ENCODE data around the gene NACC1. TPM values are rescaled to one million over a fixed set of nuclear protein-coding genes. Genes with fewer than 3 reads are reported as not detected.
A peak's percentile ranks its signal among the peaks of the same experiment; 100 is the strongest.

Gene NACC1
- 10 to 100 TPM in 2 of 3 donors, 1 to 10 TPM in 1; 8.5 to 20.5 (median 19.7) TPM for total RNA-seq

GRCh38 chr19:13117772-13118423, at the start of gene NACC1:
Gene NACC1 (plus strand): TSS chr19:13118264. CDS start chr19:13135208, 16,944 bp downstream.
- no peaks in the 10 kb centered on the region for H3K36me3 ChIP-seq
- no peaks in the 10 kb centered on the region for H3K9me3 ChIP-seq
- intact Hi-C loops (cut with DNase I; ENCODE audit: low total_unique reads) = no loop called here
- peak; percentile 84 to 88 for DNase-seq (ENCODE audit: low spot score in 2 of 2)
- peak within 1 kb of the TSS; percentile 59 to 77 for H3K27ac ChIP-seq
- H3K4me1 ChIP-seq = peaks cover 8 to 22% of the 10 kb centered on the region in 2 donors
- no peaks in the 10 kb centered on the region for H3K27me3 ChIP-seq
- TF ChIP-seq POLR2AphosphoS5 (IDR thresholded peaks at IDR 0.05) (peak in 2 of 3 donors; percentile 50 to 52), CTCF (IDR thresholded peaks at IDR 0.05) (no peak)
- H3K4me3 ChIP-seq = peak within 1 kb of the TSS; percentile 69 to 97 (median 72)

GRCh38 chr19:13069415-13070359, 48.4 kb upstream of the NACC1 start:
- Histone ChIP-seq H3K27me3 (no peaks in the 10 kb centered on the region), H3K4me1 (peaks cover 3 to 42% of the 10 kb centered on the region in 2 donors), H3K9me3 (no peaks in the 10 kb centered on the region), H3K27ac (peak overlapping the region; percentile 71 to 83), H3K36me3 (no peaks in the 10 kb centered on the region), H3K4me3 (peak overlapping the region in 1 of 3 donors; percentile 13)
- intact Hi-C loops (cut with DNase I; ENCODE audit: low total_unique reads) = no loop called here
- no peak for DNase-seq (ENCODE audit: low spot score in 2 of 2)
- no peak for TF ChIP-seq CTCF (IDR thresholded peaks at IDR 0.05)
- TF ChIP-seq POLR2AphosphoS5 (IDR thresholded peaks at IDR 0.05) = no peak
- TF ChIP-seq POLR2A (IDR thresholded peaks at IDR 0.05) = no peak

DNA sequence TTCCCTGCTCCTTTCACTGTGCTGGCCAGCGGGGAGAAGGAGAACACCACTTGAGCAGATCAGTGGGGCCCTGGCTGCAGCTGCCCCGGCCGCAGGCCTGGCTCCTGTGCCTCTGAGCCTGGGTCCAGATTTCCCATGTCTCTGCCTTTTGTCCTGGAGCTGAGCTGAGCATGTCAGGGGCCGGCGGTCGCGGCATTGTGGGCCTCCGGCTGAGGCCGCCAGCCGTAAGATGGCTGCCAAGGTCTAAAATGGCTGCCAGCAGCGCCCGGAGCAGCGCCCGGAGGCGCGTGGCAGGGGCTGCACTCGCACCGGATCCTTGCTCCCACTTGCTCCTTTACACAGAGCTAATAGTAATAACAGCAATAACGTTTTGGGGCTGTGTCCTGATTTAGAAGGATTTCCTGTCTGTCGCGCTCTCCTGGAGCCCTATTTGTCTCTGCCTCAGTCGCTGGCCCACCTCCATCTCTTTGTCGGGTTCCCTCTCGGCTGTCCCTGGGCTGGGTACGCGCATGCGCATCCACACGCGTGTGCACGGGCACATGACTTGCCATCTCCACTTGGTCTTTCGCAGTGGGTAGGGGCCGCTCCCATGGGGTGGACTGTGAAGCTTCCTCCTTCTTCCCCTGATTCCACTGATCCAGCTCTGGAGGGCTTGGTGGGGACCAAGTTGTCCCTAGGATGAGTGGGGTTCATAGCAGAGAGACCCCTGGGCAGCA, 47.5 kb upstream of the NACC1 start:
- Histone ChIP-seq H3K4me3 (peak overlapping the region in 1 of 3 donors; percentile 13), H3K27ac (peak overlapping the region; percentile 71 to 83), H3K9me3 (no peaks in the 10 kb centered on the region), H3K4me1 (peaks cover 3 to 35% of the 10 kb centered on the region in 2 donors), H3K36me3 (no peaks in the 10 kb centered on the region), H3K27me3 (no peaks in the 10 kb centered on the region)
- no peak for DNase-seq (ENCODE audit: low spot score in 2 of 2)
- no peak for TF ChIP-seq POLR2A (IDR thresholded peaks at IDR 0.05)
- no peak for TF ChIP-seq POLR2AphosphoS5 (IDR thresholded peaks at IDR 0.05)
- TF ChIP-seq CTCF (IDR thresholded peaks at IDR 0.05) = no peak
- intact Hi-C loops (cut with DNase I; ENCODE audit: low total_unique reads) = no loop called here

DNA sequence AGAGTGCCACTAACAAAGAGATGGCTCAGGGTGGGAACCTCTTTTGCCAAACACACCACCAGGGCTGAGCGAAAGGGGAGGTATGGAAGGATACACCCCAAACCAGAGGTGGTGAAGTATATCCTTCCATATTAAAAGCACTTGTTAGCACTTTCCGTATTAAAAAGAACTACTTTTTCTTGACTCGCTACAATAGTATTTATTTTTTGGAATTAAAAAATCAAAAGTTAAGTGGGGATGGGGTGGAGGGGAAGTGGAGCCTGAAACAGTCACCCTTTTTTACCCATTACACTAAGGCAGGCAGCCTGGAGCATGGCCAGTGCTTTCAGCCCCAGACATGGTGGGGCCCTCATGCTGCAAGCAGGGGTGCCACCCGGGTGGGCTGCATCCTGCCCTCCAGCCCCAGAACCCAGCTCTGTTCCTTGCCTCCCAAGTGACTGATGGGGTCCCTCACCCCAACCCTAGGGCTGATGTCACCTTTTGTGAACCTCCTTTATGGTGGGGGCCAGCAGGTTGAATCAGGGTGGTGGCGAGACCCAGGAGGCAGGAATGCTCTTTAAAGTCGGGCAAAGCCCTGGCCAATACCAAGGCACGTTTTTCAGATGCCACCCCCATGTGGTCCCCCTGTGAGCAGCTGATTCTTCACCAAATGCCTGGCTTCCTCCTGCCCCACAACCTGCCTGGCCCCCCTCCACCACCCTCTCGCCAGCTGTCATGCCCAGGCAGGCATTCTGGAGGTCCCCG, 46.4 kb upstream of the NACC1 start:
- Histone ChIP-seq H3K9me3 (no peaks in the 10 kb centered on the region), H3K4me3 (no peak overlapping the region), H3K36me3 (no peaks in the 10 kb centered on the region), H3K27ac (peak overlapping the region; percentile 71 to 83), H3K27me3 (no peaks in the 10 kb centered on the region), H3K4me1 (peaks cover 6 to 27% of the 10 kb centered on the region in 2 donors)
- no peak for DNase-seq (ENCODE audit: low spot score in 2 of 2)
- no peak for TF ChIP-seq POLR2AphosphoS5 (IDR thresholded peaks at IDR 0.05)
- no peak for TF ChIP-seq POLR2A (IDR thresholded peaks at IDR 0.05)
- no peak for TF ChIP-seq CTCF (IDR thresholded peaks at IDR 0.05)
- intact Hi-C loops (cut with DNase I; ENCODE audit: low total_unique reads) = no loop called here

Data from breast epithelium (tissue), 4 donors.